CD14-positive monocyte (primary cell): ENCODE results near the gene SALL1. TPM values are rescaled to one million over a fixed set of nuclear protein-coding genes. Genes with fewer than 3 reads are reported as not detected.

Experiments
- DNase-seq, 3 donors: peaks; one replicate each; pipeline ENCODE4 v3.0.0-alpha.2; 2011 to 2022
- H2AFZ ChIP-seq: 2 replicates; pipeline ENCODE4 v1.6.0; 2012; ENCODE audit warnings: mild to moderate bottlenecking, low read depth, low read length, inconsistent platforms; ENCODE audit not compliant: insufficient read depth, poor library complexity, severe bottlenecking
- H3K27ac ChIP-seq, 2 donors: 1 replicate in 1 of 2; 2 replicates in 1 of 2; pipeline ENCODE4 v1.5.1; 2012 to 2013; ENCODE audit warnings: low read length in 2 of 2, control low read depth in 1 of 2, inconsistent platforms in 1 of 2, low read depth in 1 of 2, mild to moderate bottlenecking in 1 of 2
- H3K27me3 ChIP-seq, 2 donors: one replicate each; pipeline versions ENCODE4 v1.6.0 to v1.6.1; 2011 to 2013; ENCODE audit warnings: low read length in 2 of 2; ENCODE audit not compliant: control insufficient read depth in 2 of 2, insufficient read depth in 2 of 2
- H3K36me3 ChIP-seq, 2 donors: replicated peaks in 1 of 2; 1 replicate in 1 of 2; 2 replicates in 1 of 2; pipeline versions ENCODE4 v1.5.1 to v1.6.1; 2012 to 2013; ENCODE audit warnings: low read length in 2 of 2, control low read depth in 1 of 2, inconsistent platforms in 1 of 2, mild to moderate bottlenecking in 1 of 2; ENCODE audit not compliant: insufficient read depth in 2 of 2, control insufficient read depth in 1 of 2
- H3K4me1 ChIP-seq, 2 donors: 1 replicate in 1 of 2; 2 replicates in 1 of 2; pipeline versions ENCODE4 v1.5.1 to v1.6.1; 2012 to 2013; ENCODE audit warnings: low read length in 2 of 2, control low read depth in 1 of 2, inconsistent platforms in 1 of 2, mild to moderate bottlenecking in 1 of 2, moderate library complexity in 1 of 2; ENCODE audit not compliant: insufficient read depth in 2 of 2, control insufficient read depth in 1 of 2
- H3K4me2 ChIP-seq: replicated peaks from 2 replicates; pipeline ENCODE3; 2012; ENCODE audit warnings: low read length, moderate library complexity, mild to moderate bottlenecking; ENCODE audit not compliant: poor library complexity, severe bottlenecking; ENCODE audit errors: extremely low read depth
- H3K4me3 ChIP-seq, 3 experiments: fragments of 200-600 bp in 1 of 3; sonication (generic) in 1 of 3; replicated peaks in 1 of 3; 1 replicate in 2 of 3; 2 replicates in 1 of 3; pipeline ENCODE4 v1.5.1; 2011 to 2013; ENCODE audit warnings: low read length in 3 of 3, mild to moderate bottlenecking in 3 of 3, control low read depth in 2 of 3, low read depth in 2 of 3, inconsistent platforms in 1 of 3, moderate library complexity in 1 of 3
- H3K79me2 ChIP-seq: 2 replicates; pipeline ENCODE4 v1.6.0; 2012; ENCODE audit warnings: mild to moderate bottlenecking, control low read depth, inconsistent platforms, low read length, moderate library complexity; ENCODE audit not compliant: insufficient read depth
- H3K9ac ChIP-seq: 2 replicates; pipeline ENCODE4 v1.6.0; 2017; ENCODE audit warnings: low read length, mild to moderate bottlenecking; ENCODE audit not compliant: insufficient read depth, poor library complexity, severe bottlenecking
- H3K9me3 ChIP-seq, 2 donors: replicated peaks in 1 of 2; 1 replicate in 1 of 2; 2 replicates in 1 of 2; pipeline versions ENCODE4 v1.5.1 to v1.6.1; 2012 to 2013; ENCODE audit warnings: low read length in 2 of 2, control low read depth in 1 of 2; ENCODE audit not compliant: control insufficient read depth in 1 of 2, insufficient read depth in 1 of 2
- H4K20me1 ChIP-seq: 2 replicates; pipeline ENCODE4 v1.6.0; 2012; ENCODE audit warnings: mild to moderate bottlenecking, low read length, control low read depth, moderate library complexity; ENCODE audit not compliant: insufficient read depth
- H3K27ac Mint-ChIP-seq, 7 donors: one replicate each; pipeline ENCODE4 v1.8.0; 2020; ENCODE audit warnings: mild to moderate bottlenecking in 7 of 7, mixed read lengths in 7 of 7, moderate library complexity in 6 of 7, inconsistent platforms in 2 of 7
- H3K27me3 Mint-ChIP-seq, 3 donors: one replicate each; pipeline ENCODE4 v1.8.0; 2021 to 2022; ENCODE audit warnings: low read depth in 3 of 3, mild to moderate bottlenecking in 3 of 3, mixed read lengths in 3 of 3, moderate library complexity in 3 of 3, inconsistent platforms in 1 of 3
- H3K36me3 Mint-ChIP-seq, 2 donors: one replicate each; pipeline ENCODE4 v1.8.0; 2020; ENCODE audit warnings: mixed read lengths in 2 of 2, inconsistent platforms in 1 of 2, mild to moderate bottlenecking in 1 of 2
- H3K4me1 Mint-ChIP-seq: one replicate; pipeline ENCODE4 v1.8.0; 2020; ENCODE audit warnings: mild to moderate bottlenecking, mixed read lengths
- H3K4me3 Mint-ChIP-seq, 2 donors: one replicate each; pipeline ENCODE4 v1.8.0; 2020; ENCODE audit warnings: mild to moderate bottlenecking in 2 of 2, mixed read lengths in 2 of 2, moderate library complexity in 1 of 2
- H3K9me3 Mint-ChIP-seq, 7 donors: one replicate each; pipeline ENCODE4 v1.8.0; 2020 to 2022; ENCODE audit warnings: mixed read lengths in 7 of 7, mild to moderate bottlenecking in 6 of 7, moderate library complexity in 6 of 7, inconsistent platforms in 2 of 7
- CTCF ChIP-seq: fragments of 200-600 bp; IDR thresholded peaks from one replicate; pipeline ENCODE4 v1.8.0; 2022; ENCODE audit warnings: antibody characterized with exemption, mild to moderate bottlenecking
- WGBS: methylation state at CpG from one replicate; pipeline ENCODE4 v1.1.5; 2013; ENCODE audit warnings: missing lambda C conversion rate; ENCODE audit not compliant: insufficient coverage; 5-methylcytosine and 5-hydroxymethylcytosine counted together
- intact Hi-C, 2 donors: fragments of 100-400 bp; cut with micrococcal nuclease; formaldehyde crosslinking; loops; one replicate each; pipeline versions ENCODE4 v1.15.0 to v1.15.1; 2023
- polyA plus RNA-seq, 3 donors: library from polyadenylated mRNA; depleted of rRNA in 1 of 3; unstranded in 2 of 3; stranded (reverse) in 1 of 3; fragments of 300-500 nt in 2 of 3; fragments of >200 nt in 1 of 3; fragmentation: Illumina TruSeq in 2 of 3; gene quantifications; 1 replicate in 2 of 3; 2 replicates in 1 of 3; pipeline ENCODE4 v1.2.3, GENCODE V29; 2012 to 2021

SALL1 gene
- polyA plus RNA-seq, 3 donors, result not detected

GRCh38 chr16:51159865-51160264 lies 8.8 kb upstream of the SALL1 start:
- H3K36me3 ChIP-seq, result no peaks in the 10 kb centered on the region
- no peaks in the 10 kb centered on the region for H3K79me2 ChIP-seq
- H4K20me1 ChIP-seq, result no peaks in the 10 kb centered on the region
- peaks cover 25 to 33% of the 10 kb centered on the region in 2 donors for H3K27me3 ChIP-seq
- H2AFZ ChIP-seq, result no peak overlapping the region
- TF ChIP-seq CTCF, result no peak
- Mint-ChIP-seq H3K9me3 (peaks cover 0 to 6% (median 2%) of the 10 kb centered on the region in 7 donors), H3K4me3 (no peak overlapping the region), H3K4me1 (peaks cover 3% of the 10 kb centered on the region), H3K36me3 (no peaks in the 10 kb centered on the region), H3K27me3 (peaks cover 32 to 46% (median 40%) of the 10 kb centered on the region in 3 donors), H3K27ac (no peak overlapping the region)
- H3K9ac ChIP-seq, result no peak overlapping the region
- intact Hi-C loops, result no loop called here
- no peak for DNase-seq
- no peak overlapping the region for H3K27ac ChIP-seq
- 74% methylated on average over 4 of the region's 6 CpGs for WGBS
- no peaks in the 10 kb centered on the region for H3K4me1 ChIP-seq
- no peak overlapping the region for H3K4me3 ChIP-seq
- no peak overlapping the region for H3K4me2 ChIP-seq
- H3K9me3 ChIP-seq, result peaks cover 0 to 6% of the 10 kb centered on the region in 2 donors

- Histone ChIP-seq H3K4me1 (no peaks in the 10 kb centered on the region), H3K9ac (no peak overlapping the region), H3K27ac (no peak overlapping the region), H3K9me3 (peaks cover 0 to 6% of the 10 kb centered on the region in 2 donors), H3K79me2 (no peaks in the 10 kb centered on the region), H2AFZ (no peak overlapping the region), H3K27me3 (peaks cover 28 to 39% of the 10 kb centered on the region in 2 donors), H3K4me3 (no peak overlapping the region), H3K36me3 (no peaks in the 10 kb centered on the region), H3K4me2 (no peak overlapping the region), H4K20me1 (no peaks in the 10 kb centered on the region)
- intact Hi-C loops, result no loop called here
- no peak overlapping the region for H3K27ac Mint-ChIP-seq
- no peak for TF ChIP-seq CTCF
- no CpG with 5 or more reads among the region's 3 CpGs for WGBS
- peaks cover 37 to 52% (median 44%) of the 10 kb centered on the region in 3 donors for H3K27me3 Mint-ChIP-seq
- no peaks in the 10 kb centered on the region for H3K36me3 Mint-ChIP-seq
- no peak for DNase-seq
- H3K4me3 Mint-ChIP-seq, result no peak overlapping the region
- H3K4me1 Mint-ChIP-seq, result peaks cover 3% of the 10 kb centered on the region
- H3K9me3 Mint-ChIP-seq, result peaks cover 0 to 7% (median 3%) of the 10 kb centered on the region in 7 donors
Measured at GRCh38 chr16:51159296-51159695, 8.2 kb upstream of the SALL1 start.
